ENCODE results near the gene KNL1.
"Not testable (repeated sequence)": the region's sequence is repeated elsewhere in the genome, so short reads cannot be mapped to it uniquely, and the experiment has no call there.

Gene KNL1

DNA sequence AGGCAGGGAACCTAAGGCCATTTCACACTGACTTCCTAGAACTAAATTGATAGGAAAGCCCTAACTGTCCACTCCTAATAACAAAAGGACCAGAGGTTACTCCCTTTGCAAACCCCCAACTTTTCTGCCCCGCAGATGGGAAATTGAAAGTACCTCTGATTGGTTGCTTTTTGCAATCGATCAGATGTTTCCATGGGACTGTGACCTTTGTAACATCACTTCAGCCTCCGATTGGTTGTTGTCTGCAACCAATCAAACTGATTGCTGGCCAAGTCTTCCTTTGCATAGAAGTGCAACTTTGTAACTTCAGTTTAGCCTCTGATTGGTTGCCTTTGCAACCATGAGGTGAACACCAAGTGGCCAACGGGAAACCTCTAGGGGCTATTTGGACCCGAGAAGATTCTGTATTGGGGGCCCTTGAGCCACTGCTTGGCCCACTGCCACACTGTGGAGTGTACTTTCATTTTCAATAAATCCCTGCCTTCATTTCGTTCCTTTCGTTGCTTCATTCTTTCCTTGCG, 11.3 kb upstream of the KNL1 start:
- no peak for DNase-seq

DNA sequence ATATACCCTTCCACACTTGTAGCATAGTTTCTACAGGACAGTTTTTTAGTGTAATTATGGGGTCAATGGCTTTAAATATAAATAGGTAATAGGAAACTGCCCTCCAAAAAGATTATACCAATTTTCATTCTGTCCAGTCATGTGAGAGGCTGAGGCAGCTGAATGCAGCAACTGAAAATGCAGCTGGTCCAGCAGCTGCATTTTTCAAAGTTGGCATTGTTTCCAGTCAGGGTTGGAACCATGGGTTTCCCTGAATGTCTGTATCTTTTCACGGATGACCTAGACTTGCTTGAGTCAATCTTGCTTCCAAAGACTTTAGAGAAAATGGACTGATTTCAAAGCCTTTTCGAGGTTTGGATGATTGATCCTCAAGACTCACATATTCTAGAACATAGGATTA, 9.9 kb upstream of the KNL1 start:
- no peak for DNase-seq

DNA sequence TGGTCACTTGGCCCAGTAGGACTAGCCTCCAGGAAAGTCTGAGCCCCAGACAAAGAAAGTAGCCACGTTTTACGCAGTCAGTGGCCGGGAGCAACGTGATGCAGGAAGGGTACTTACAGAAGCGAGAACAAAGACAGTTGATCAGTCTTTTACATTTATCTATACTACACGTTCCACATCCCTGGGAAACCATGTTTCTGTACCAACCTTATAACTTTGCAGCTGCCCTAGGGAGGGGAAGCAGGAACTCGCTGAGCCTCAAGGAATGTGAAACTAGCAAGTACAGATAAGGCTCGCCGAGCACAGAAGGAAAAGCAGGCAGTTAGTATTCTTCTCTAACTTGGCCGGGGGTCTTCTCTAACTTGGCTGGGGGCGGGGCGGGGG, 3.4 kb upstream of the KNL1 start:
- no peak for DNase-seq

DNA sequence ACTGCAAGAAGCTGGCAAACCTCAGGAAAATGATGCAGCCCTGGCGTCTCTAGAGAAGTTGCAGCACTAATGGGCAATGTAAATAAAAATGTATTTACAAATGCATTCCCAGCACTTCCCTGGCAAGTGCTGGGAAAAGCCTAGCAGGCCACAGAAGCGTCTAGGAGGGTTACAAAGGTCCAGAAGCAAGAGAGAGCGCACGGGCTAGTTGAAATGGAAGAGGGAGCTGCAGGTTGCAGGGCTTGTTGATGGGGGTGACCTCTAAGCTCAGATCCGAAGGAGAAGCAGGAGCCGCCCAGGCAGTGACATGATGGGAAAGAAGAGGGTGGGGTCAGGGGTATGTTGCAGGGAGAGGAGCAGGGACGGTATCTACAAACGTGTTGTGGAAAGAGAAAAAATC, 2.7 kb upstream of the KNL1 start:
- DNase-seq, result no peak

DNA sequence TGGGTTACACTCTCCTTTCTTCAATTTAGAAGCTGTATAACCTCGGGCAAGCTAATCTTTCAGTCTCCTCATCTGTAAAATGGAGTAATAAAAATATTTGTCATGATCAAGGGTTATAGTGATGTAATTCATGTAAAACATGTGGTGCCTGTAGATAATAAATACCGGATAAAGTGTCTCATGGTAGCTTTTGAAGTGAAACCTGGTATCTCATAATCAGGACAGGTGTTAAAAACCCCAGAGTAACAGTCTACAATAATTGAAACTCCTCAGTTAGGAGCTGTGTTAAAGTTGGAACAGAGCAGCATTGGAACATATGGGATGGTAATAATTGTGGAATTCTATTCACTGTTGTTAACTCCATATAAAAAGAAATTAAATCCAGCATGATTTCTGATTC, 884 bp upstream of the KNL1 start:
- no peak for DNase-seq

DNA sequence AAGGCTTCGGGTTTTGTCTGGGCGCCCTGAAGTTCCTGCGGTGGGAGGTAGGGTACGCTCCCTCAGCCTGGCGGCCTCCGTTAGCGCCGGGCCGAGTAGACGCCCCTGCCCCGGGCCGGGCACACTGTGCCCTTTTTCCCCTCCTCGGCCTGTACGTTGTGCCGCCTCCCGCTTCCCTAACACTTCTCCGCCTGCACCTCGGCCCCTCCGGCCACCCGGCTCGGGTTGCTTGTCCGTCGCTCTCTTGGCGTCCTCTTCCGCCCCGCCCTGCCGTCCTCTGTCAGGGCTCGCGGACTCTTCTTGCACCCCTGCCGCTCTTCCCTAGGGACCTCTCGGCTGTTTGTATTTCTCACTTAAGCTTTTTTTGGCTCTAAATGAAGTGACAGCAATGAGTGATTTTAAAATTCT, 384 bp downstream of the KNL1 start:
- DNase-seq, result no peak

DNA sequence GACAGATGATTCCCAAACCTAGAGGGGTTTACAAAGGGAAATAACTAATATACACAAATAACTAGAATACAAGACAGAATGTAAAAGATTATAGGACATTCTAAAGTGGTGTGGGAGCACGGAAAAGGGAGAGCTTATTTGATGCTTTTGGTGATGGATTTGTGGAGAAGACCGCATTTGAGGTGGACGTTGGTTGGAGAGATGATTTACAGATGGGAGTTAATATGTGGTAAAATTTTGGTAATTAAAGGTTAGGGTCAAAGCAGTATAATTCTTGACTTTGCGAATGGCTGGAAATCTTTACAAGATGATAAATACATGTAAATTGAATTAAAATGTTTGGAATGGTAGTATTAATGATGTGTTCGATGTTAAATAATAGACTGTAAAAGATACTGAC, 1.2 kb downstream of the KNL1 start:
- no peak for DNase-seq

DNA sequence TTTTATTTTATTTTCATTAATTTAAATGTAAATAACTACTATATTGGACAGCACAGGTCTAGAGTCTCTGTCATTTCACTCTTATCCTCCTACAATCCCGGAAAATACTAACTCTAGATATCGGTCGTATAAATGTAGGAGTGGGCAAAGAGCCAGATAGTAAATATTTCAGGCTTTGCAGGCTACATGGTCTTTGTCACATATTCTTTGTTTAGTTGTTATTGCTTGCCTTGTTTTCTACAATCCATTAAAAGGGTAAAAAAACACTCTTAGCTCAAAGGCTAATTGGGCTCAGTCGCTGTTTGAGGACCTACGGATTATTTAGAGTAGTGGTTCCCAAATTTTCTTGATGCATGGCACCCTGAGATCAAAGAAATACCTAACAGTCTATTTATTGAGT, 1.7 kb downstream of the KNL1 start:
- DNase-seq, result no peak

DNA sequence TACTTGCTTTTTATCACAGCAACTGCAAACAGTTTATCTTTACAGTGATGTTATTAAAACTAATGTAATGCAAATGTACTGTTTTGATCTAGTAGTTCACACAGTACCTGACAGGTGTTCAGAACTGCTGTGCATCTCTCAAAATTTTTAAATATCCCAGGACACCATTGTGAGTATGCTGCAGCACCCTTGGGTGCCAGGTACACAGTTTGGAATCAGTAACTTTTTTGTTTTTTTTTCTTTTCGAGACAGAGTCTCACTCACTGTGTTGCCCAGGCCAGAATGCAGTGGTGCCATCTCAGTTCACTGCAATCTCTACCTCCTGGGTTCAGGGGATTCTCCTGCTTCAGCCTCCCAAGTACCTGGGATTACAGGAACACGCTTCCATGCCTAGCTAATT, 3.0 kb downstream of the KNL1 start:
- no peak for DNase-seq

DNA sequence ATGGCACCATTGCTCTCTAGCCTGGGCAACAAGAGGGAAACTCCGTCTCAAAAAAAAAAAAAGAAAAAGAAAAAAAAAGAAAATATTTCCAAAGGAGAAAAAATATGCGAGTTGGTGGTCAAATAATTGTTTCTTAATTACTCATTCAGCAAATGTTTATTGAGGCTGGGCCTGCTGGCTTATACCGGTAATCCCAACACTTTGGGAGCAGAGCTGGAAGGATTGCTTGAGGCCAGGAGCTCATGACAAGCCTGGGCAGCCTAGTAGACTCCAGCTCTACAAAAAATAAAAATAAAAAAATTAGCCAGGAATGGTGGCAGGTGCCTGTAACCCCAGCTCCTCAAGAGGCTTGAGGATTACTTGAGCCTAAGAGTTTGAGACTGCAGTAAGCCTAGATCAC, 4.1 kb downstream of the KNL1 start:
- DNase-seq, result no peak

DNA sequence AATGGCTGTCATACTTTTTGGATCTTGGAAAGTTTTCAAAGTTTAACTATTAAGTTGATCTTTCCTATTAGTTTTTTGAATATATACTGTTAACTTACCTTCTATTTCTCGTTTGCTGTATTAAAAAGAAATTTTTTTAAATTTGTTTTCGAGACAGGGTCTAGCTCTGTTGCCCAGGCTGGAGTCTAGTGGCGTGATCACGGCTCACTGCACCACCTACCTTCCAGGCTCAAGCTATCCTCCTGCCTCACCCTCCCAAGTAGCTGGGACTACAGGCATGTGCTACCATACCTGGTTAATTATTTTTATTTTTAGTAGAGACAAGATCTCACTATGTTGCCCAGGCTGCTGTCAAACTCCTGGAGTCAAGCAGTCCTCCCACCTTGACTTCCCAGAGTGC, 4.6 kb downstream of the KNL1 start:
- no peak for DNase-seq

DNA sequence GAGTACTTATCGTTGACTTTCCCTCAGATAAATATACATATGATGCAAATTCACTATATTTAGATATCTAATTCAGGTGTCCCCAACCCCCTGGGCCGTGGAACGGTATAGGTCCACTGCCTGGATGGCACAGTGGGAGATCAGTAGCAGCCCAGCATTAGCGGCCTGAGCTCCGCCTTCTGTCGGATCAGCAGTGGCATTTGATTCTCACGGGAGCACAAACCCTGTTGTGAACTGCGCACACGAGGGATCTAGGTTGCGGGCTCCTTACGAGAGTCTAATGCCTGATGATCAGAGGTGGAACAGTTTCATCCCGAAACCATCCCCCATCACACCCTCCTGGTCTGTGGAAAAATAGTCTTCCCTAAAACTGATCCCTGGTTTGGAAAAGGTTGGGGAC, 6.9 kb downstream of the KNL1 start:
- no peak for DNase-seq

DNA sequence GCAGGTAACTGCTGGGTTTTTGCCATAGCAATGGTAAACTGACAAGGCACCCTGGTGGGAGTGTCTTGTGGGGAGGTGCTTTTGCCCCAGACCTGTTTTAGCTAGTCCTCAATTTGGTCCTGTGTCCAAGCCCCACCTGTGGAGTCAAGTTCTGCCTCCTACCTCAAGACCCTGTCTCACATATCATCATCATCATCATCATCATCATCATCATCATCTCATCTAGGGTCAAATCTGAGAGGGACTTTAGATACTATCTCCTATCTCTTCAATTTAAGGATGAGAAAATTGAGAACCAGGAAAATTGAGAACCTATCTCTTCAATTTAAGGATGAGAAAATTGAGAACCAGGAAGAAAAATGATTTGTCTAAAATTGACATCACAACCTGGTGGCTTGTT, 9.9 kb downstream of the KNL1 start:
- DNase-seq, result no peak

DNA sequence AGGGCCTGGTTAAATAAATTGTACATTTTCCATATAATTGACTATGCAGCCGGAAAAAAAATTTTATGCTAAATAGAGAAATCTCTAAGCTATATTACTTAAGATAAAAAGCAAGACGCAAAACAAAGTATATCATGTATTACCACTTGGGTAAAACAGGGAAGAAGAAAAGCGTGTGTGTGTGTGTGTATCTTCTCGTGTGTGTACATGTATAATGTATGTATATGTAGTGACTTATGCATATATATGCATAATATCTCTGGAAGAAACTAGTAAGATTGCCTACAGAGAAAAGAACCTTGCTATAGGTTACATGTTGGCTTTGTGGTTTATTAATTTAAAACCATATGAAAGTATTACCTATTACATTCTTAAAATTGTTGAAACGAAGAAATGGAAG, 19.0 kb downstream of the KNL1 start:
- DNase-seq, result no peak

DNA sequence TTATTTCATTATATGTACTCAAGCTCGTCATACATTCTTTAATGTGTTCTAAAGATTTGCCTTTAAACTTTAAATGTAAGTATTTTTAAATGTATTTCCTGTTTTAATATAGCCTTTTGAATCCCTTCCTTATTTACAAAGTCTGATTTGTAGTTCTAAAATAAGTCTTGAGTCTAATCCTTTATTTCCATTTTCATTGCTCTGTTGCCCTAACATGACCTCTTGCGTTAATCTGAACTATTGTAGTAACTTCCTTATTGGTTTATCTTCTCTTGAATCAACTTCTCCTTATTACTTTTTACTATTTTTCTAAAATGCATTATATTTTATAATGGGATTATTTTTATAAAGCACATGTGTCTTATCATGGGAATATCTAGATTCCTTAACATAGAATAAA, 24.0 kb downstream of the KNL1 start:
- DNase-seq, result no peak

DNA sequence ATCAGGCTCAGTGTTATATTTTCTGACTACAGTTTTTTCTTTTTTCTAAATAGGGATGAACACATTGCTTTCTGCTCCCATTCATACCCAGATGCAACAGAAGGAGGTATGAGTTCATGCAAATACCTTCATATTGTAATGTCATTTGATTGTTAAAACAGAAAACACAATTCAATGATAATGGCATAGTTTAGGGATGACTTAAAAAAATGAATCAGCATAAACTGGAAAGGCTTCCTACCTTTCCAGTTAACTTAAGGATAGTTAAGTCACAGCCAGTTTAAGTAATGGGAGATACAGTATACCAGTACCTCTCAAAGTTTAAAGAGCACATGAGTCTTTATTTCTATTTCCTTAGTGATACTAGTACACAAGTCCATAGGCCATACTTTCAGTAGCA, 24.9 kb downstream of the KNL1 start:
- DNase-seq, result no peak

DNA sequence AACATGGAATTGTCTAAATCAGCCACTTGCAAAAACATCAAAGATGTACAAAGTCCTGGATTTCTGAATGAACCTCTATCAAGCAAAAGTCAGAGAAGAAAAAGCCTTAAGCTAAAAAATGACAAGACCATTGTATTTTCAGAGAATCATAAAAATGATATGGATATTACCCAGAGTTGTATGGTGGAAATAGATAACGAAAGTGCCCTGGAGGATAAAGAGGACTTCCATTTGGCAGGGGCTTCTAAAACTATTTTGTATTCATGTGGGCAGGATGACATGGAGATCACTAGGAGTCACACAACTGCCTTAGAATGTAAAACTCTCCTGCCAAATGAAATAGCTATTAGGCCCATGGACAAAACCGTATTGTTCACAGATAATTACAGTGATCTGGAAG, 29.3 kb downstream of the KNL1 start:
- no peak for DNase-seq

DNA sequence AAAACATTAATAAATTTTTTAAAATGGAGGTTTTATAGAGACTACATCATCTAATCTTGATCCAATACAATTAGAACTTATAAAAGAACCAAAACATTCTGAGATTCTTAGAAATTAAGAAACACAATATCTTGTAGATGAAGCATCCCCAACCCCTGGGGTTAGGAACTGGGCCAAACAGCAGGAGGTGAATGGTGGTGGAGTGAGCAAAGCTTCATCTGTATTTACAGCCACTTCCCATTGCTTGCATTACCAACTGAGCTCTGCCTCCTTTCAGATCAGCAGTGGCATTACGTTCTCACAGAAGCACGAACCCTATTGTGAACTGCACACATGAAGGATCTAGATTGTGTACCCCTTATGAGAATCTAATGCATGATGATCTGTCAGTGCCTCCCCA, 36.3 kb downstream of the KNL1 start:
- no peak for DNase-seq

DNA sequence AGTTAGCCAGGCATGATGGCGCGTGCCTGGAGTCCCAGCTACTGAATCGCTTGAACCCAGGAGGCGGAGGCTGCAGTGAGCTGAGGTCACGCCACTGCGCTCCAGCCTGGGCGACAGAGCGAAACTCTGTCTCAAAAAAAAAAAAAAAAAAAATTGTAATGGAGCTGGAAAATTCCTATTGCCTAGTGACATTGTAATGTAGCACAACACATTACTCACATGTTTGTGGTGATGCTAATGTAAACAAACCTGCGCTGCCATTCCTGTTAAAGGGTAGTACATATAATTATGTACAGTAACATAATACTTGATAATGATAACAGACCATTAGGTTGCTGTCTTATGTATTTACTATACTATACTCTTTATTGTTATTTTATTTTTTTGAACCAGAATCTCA, 39.1 kb downstream of the KNL1 start:
- DNase-seq, result no peak

DNA sequence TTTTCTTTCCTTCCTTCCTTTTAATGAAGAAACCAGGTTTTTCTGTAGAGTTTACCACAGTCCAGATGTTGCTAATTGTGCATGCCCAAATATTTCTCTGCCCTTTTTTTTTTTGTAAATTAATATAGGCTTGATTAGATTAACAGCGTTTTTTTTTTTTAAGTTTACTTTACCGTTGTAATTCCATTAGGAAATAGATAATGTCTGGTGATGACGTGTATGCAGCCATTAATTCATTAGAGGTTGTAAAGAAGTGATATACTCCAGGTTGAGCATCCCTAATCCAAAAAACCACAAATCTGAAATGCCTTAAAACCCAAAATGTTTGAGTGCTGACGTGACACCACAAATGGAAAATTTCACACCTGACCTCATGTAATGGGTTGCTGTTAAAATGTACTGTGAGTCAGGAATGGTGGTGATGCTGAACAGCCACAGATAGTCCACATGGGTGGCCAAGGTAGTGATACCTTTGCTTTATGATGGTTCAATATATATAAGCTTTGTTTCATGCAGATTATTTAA, 43.2 kb downstream of the KNL1 start:
- no peak for DNase-seq

DNA sequence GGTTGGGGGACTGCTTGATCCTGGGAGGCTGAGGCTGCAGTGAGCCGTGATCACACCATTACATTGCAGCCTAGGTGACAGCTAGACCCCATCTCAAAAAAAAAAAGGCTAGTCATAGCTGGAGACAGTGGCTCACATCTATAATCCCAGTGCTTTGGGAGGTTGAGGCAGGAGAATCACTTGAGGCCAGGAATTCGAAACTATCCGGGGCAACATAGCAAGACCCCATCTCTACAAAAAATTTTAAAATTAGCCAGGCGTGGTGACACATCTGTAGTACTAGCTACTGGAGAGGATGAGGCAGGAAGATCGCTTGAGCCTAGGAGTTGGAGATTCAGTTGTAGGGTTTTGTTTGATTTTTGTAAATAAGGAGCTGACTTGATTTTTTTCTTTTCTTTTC, 45.6 kb downstream of the KNL1 start:
- DNase-seq, result no peak

DNA sequence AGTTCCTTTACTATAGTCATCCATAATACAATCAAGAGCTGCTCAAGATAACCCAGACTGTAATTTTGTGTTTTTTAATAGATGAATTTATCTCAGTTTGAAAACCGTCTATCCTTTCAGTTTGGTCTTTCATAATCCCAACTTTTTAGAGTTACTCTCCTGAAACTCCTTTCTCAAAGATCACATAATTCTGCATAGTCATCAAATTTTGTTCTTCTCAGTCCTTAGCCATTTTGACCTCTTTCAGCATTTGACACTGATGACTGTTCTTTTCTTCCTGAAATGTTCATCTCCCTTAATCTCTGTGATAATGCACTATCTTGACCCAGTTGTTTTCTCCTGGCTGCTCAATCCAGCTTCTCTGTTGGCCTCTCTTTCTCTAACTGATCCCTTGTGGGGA, 53.5 kb downstream of the KNL1 start:
- no peak for DNase-seq

DNA sequence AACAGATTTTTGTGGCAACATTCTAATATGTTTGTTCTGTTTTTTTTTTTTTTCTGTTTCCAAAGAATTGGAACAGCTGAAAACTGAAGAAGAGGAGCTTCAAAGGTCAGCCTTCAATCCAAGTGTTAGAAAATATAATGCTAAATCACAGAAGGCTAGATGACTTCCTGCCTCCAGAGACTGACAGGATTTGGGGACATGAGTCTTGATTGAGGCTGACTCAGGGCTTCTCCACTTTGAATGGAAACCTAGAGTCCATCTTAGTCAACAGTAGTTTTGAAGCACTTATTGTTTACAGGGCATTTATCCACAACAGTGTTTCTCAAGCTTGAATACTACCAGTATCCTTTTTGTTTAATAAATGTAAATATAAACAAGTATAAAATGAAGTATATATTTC, 56.4 kb downstream of the KNL1 start:
- no peak for DNase-seq

DNA sequence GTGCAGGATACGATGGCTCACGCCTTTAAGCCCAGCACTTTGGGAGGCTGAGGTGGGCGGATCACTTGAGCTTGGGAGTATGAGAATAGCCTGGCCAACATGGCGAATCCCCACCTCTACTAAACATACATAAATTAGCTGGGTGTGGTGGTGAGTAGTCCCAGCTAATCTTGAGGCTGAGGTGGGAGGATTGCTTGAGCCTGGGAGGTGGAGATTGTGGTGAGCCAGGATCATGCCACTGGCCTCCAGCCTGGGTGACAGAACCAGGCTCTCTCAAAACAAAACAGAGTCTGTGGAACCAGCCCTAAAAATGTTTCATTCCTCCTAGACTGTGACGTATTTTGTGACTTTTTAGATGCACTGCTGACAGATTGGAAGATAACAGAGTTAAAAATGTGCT, 66.6 kb downstream of the KNL1 start:
- DNase-seq, result no peak

DNA sequence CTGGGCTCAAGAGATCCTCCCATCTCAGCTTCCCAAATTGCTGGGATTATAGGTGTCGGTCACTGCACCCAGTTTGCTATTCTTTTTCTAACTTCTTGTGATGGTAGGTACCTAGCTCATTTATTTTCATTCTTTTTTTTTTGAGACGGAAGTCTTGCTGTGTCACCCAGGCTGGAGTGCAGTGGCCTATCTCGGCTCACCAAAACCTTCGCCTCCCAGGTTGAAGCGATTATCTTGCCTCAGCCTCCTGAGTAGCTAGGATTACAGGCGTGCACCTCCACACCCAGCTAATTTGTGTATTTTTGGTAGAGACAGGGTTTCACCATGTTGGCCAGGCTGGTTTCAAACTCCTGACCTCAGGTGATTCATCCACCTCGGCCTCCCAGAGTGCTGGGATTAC, 70.9 kb downstream of the KNL1 start:
- DNase-seq, result no peak

DNA sequence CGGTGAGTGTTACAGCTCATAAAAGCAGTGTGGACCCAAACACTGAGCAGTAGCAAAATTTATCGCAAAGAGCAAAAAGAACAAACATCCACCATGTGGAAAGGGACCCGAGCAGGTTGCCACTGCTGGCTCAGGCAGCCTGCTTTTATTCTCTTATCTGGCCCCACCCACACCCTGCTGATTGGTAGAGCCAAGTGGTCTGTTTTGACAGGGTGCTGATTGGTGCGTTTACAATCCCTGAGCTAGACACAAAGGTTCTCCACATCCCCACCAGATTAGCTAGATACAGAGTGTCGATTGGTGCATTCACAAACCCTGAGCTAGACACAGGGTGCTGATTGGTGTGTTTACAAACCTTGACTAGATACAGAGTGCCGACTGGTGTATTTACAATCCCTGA, 82.2 kb downstream of the KNL1 start:
- not testable (repeated sequence) for DNase-seq

Data from activated naive CD4-positive, alpha-beta T cell (primary cell).